GM19240 (cell line): ENCODE results near the gene COLEC12.

Experiments used
- DNase-seq: peaks from one replicate; pipeline ENCODE4 v3.0.0; 2011; ENCODE audit warnings: low spot score; ENCODE audit not compliant: insufficient read length

COLEC12 gene

GRCh38 chr18:390741-391478, 109.6 kb downstream of the COLEC12 start:
- DNase-seq, result no peak

DNA sequence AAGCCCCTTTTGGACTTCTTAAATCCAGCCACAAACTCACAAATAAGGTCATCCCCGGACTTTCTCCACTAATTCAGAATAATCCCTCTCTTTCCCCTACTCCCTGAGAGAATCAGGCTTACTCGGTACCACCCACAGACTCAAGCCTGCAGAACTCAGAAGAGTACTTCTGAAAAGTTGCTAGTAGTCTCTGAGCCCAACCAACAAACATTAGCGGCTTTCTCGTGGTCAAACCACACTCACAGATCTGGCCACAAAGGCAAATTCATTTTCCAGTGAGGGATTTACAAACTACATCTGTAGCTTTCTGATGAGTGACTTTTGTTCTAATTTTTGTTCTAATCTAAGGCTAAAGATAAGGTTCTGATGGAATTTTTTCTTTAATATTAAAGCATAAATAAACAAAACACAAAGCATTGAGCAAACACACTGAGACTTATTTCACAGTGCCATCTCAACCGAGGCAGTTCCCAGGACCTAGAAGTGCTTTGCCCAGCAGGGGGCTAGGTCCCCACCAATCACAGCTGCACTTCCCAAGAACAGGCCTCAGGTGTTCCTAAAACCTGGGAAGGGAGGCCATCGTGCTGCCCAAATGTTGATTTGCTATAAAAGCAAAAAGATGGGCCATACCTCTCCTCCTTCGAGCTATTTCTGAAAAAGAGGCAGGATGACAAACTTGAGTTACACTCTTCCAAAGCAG, 110.7 kb downstream of the COLEC12 start:
- no peak for DNase-seq

DNA sequence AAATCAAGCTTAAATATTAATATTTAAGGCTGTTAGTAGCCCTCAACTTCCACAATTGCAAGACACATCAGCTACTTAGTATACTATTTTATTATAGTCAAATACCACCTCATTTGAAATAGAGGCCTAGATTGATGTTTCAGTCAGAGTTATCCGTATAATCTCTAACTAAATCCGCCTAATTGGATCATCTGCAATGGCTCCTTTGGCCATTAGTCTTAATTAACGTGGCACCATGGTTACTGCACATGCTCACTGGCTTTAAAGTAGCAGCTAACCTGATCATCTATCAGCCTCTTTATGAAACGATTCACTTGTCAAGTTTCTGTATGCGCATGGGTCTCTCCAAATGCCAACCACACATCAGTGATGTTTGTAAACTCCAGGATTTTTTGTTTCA, 112.3 kb downstream of the COLEC12 start:
- no peak for DNase-seq

DNA sequence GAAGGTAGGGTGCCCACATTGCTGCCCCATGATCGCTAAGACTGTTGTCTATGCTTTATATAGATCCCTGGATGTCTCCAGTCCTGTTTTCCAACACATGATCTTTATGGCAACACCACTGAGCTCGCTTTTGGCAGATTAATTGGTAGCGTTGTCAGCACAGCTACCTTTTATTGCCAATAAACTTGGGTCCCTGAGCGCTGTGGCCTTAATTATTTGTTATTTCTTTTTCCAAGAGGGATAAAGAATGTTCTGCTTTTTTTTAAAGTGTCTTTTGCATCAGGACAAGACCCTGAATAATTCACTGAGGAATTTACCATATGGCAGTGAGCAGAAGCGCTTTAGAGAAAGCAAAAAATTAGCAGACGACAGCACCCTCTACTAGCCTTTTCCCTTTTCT, 113.5 kb downstream of the COLEC12 start:
- DNase-seq, result no peak

DNA sequence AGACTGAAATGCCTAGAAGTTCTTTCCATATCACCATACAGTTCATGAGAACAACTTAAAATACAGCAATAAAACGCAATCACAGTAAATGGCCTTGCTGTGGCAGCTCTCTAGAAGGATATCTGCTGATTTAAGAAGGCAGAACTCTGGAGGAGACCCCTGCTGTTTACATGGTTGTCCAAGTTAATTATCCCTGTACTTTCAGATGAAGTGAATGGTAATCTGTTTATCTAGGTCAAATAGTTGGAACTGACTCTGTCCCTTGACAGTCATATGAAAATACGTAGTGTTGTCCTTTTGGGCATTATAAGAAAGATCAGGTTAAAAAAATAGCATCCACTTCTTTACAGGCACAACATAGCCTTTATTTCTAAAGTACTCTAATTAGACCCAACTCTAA, 115.6 kb downstream of the COLEC12 start:
- DNase-seq, result no peak

GRCh38 chr18:383135-383534, 117.4 kb downstream of the COLEC12 start:
- no peak for DNase-seq

GRCh38 chr18:382423-382984, 118.0 kb downstream of the COLEC12 start:
- DNase-seq, result no peak

DNA sequence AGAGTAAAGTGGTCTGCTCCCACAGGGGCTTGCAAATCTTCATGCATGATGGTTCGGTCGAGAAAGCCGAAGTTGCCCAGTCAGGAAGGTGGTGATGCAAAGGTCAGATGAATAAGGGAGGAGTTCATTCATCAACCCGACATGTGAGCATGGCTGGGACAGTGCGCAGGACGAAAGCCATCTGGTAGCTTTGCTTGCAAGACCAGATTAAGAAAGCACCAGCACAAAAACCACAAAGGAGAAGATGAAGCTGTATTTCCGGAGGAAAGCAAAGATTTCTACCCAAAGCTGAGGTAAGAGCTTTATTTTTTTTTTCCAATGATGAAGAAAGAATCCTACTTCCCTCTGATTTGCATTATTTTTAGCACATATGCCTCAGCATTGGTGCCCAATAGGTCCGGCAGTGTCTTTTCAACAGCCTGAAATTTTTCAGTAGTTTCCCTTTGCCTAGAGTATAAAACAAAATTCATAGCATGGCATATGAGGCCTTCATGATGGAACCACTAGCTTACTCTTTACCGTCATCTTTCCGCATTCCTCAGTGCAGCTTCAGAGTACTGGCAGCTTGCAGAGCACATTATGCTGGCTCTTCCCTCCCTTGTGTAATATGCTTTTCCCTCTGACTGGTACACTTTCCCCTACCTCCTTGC, 120.7 kb downstream of the COLEC12 start:
- no peak for DNase-seq

GRCh38 chr18:378079-378478, 122.4 kb downstream of the COLEC12 start:
- no peak for DNase-seq

DNA sequence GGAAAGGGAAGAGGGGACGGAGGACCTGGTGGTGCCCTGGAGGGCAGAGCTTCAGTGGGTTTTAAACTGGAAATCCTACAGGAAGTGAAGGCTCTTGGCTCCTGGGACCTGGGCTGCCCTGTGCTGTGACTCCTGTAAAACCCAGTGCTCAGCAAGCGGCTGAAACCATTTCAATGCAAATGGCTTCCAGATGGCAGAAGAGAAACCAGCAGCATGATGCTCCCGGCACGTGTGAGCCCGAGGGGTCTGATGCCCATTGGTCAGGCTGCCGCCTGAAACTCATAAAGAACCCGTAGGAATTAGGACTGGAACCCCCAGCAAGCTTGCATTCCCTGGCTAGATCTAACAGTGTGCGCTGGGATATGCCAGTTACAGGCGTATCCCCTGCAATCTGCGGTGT, 123.4 kb downstream of the COLEC12 start:
- no peak for DNase-seq

- no peak for DNase-seq
Measured at GRCh38 chr18:376311-376710, 124.2 kb downstream of the COLEC12 start.

DNA sequence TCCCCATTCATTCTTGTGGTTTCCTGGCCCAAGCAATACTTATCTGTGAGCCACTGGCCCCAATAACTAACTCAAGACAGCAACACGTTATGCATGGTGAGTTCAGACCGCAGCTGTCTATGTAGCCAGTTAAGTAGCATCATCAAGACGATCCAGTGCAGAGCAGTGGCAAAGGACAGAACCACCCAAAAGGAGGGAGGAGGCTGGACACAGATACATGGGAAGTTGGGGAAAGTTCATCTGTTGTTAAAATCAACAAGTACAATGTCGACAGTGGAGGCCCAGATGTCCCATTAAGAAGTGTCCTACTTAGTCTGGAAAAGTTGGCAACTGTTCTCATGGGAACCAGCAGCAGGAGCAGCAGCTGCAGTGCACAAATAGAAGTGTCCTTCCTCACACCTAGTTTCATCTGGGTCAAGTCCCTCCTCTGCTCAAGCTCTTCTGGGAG, 125.8 kb downstream of the COLEC12 start:
- DNase-seq, result no peak

- no peak for DNase-seq
Measured at GRCh38 chr18:373780-374179, 126.7 kb downstream of the COLEC12 start.

DNA sequence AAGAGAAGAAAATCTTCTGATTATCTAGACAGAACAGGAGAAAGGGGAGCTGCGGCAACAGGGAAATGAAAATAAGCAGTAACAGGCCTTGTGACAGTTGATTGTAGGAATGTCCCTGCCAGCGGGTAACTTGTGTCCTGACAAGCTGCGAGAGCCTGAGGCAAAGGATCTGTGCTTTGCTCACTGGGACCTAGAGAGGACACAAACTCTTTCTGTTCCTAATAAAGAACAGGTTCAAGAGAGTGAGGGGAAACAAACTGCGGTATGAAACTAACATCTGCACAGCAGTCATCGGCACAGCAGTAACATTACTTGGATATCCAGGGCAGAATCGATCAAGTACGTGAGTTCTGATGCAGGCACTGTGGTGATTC, 128.9 kb downstream of the COLEC12 start:
- no peak for DNase-seq

- DNase-seq, result no peak
Measured at GRCh38 chr18:370751-371608, 129.5 kb downstream of the COLEC12 start.

DNA sequence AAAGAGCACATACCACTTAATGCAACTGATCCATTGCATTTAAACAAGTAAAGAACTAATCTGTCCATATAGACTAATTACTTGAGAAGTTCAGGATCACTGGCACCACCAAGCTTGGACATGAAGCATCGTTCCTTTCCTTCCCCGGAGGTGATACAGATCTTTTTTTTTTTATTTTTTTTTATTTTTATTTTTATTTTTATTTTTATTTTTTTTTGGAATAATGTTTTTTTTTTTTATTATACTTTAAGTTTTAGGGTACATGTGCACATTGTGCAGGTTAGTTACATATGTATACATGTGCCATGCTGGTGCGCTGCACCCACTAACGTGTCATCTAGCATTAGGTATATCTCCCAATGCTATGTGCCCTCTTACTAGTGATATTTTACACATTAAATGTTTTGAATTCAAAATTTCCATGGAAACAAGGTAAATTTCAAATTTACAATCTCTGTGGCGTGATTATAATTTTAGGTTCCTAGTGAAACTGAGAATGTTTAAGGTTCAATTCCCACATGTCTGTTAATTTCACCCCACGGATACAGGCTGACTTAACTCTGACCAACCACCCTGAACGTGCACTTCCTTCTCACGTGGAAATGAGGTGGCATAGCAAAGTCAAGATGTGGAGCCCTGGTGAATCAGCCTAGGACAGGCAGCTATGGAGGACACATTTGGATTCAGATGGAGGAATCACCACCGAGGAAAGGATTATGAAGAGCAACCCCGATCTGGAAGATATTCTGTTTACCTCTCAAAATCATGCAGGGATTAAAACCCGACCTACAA, 131.1 kb downstream of the COLEC12 start:
- no peak for DNase-seq

DNA sequence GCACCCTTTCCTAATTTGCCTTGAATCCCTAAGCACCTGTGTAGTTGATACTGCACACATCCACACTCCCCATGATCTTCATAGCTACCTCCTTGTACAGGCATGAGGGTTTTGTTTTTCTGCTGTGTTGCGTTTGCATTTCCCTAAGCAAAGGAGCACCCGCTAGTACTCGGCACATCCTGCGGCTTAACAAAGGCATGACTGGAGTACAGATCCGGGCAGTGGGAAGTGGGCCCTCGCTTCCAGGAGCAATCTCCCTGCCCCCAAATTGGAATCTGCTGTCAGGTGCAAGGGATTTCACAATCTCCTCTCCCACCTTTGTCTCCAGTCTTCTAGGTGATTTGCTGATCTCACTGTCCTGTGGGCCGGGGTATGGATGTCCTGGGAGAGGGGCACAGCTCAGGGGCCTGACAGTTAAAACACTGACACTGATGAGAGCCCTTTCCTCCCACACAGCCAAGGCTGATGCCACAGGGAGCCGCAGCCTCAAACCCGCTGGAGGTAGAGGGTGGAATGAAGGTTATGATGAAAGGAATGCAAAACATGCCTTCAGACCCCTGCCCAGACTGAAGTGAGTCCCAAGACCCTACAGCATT, 133.9 kb downstream of the COLEC12 start:
- DNase-seq, result no peak

- DNase-seq, result no peak
Measured at GRCh38 chr18:365651-366050, 134.8 kb downstream of the COLEC12 start.

DNA sequence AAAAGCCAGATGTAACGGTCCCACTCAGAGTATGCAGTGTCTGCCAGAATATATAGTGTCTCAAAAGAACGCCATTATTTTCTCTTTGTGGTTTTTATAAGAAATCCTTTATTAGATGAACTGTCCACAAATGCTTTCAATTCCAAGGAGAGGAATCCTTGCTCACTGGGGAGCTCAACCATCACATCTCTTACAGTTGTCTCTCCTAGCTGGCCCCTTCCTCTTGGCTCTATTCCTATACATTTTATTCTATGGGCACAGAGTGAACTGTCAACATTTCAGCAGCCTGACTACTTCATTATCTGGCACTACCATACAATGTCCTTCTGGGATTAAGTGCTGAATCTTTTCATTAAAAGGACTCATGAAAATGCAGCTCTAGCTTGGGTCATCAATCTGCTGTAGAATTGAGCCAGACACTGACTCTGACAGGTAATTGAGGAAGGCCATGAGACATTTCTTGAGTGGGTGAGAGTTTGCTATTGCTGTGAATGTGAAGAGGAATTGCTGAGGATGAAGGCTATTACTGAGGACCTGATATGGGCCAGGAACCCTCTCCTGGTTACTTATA, 136.2 kb downstream of the COLEC12 start:
- no peak for DNase-seq
